Colonic mucosa (tissue), 4 donors: ENCODE data around the gene STAB2. TPM values are rescaled to one million over a fixed set of nuclear protein-coding genes. Genes with fewer than 3 reads are reported as not detected.

Source experiments
- DNase-seq: peaks from one replicate; pipeline ENCODE4 v3.0.0-alpha.2; 2020
- H3K27ac ChIP-seq: fragments of 200-600 bp; one replicate; pipeline ENCODE4 v1.8.0; 2021
- H3K27me3 ChIP-seq: fragments of 200-600 bp; one replicate; pipeline ENCODE4 v1.8.0; 2021
- H3K36me3 ChIP-seq: fragments of 200-600 bp; one replicate; pipeline ENCODE4 v1.8.0; 2021
- H3K4me1 ChIP-seq: fragments of 200-600 bp; one replicate; pipeline ENCODE4 v1.8.0; 2021; ENCODE audit warnings: mild to moderate bottlenecking
- H3K4me3 ChIP-seq: fragments of 200-600 bp; one replicate; pipeline ENCODE4 v1.8.0; 2021
- H3K9ac ChIP-seq, 2 donors: one replicate each; pipeline ENCODE4 v1.7.0; 2013; ENCODE audit warnings: control low read depth in 2 of 2, low read depth in 2 of 2, low read length in 2 of 2
- H3K9me3 ChIP-seq: fragments of 200-600 bp; one replicate; pipeline ENCODE4 v1.8.0; 2021
- CTCF ChIP-seq: fragments of 200-600 bp; IDR thresholded peaks from one replicate; pipeline ENCODE4 v1.8.0; 2022; ENCODE audit warnings: antibody characterized with exemption, mild to moderate bottlenecking
- intact Hi-C: fragments of 100-400 bp; cut with DNase I; formaldehyde crosslinking; loops from one replicate; pipeline ENCODE4 v1.14.1; 2022
- total RNA-seq, 2 donors: library from RNA; stranded (reverse); fragmentation: NEBNext Ultra II Directional in 1 of 2; extraction: Animal tissue kit (Norgen Biotek cat#: 25700) in 1 of 2; gene quantifications; one replicate each; pipeline ENCODE4 v1.2.1, GENCODE V29; 2021
- donor health status: healthy.
- donor health status: DM: no; HTN: no; CAD: no.
- donor health status: DM: no; HTN: no; CAD: no.

Gene STAB2
- total RNA-seq, 2 donors from 2014 or later: 0.56 to 1.0 TPM

GRCh38 chr12:103778781-103779180 is 191.7 kb downstream of the STAB2 start:
- DNase-seq: no peak
- intact Hi-C loops: no loop called here
- no peaks in the 10 kb centered on the region for H3K27me3 ChIP-seq
- H3K4me3 ChIP-seq: no peak overlapping the region
- no peak overlapping the region for H3K27ac ChIP-seq
- no peaks in the 10 kb centered on the region for H3K36me3 ChIP-seq
- no peak for TF ChIP-seq CTCF
- no peaks in the 10 kb centered on the region for H3K4me1 ChIP-seq
- H3K9ac ChIP-seq: no peak overlapping the region
- no peaks in the 10 kb centered on the region for H3K9me3 ChIP-seq

GRCh38 chr12:103779410-103780092 is 192.5 kb downstream of the STAB2 start:
- Histone ChIP-seq H3K9me3 (no peaks in the 10 kb centered on the region), H3K9ac (no peak overlapping the region), H3K27me3 (no peaks in the 10 kb centered on the region), H3K36me3 (no peaks in the 10 kb centered on the region), H3K27ac (no peak overlapping the region), H3K4me1 (no peaks in the 10 kb centered on the region), H3K4me3 (no peak overlapping the region)
- no peak for DNase-seq
- intact Hi-C loops: no loop called here
- no peak for TF ChIP-seq CTCF

- H3K27ac ChIP-seq: no peak overlapping the region
- no peaks in the 10 kb centered on the region for H3K36me3 ChIP-seq
- TF ChIP-seq CTCF: no peak
- DNase-seq: no peak
- no peaks in the 10 kb centered on the region for H3K4me1 ChIP-seq
- H3K9me3 ChIP-seq: no peaks in the 10 kb centered on the region
- intact Hi-C loops: no loop called here
- H3K9ac ChIP-seq: no peak overlapping the region
- no peak overlapping the region for H3K4me3 ChIP-seq
- H3K27me3 ChIP-seq: no peaks in the 10 kb centered on the region
These were observed 193.0 kb downstream of the STAB2 start for GRCh38 chr12:103780093-103780440.

GRCh38 chr12:103780992-103781391 is 193.9 kb downstream of the STAB2 start:
- Histone ChIP-seq H3K27me3 (no peaks in the 10 kb centered on the region), H3K27ac (no peak overlapping the region)

GRCh38 chr12:103782399-103782798 is 195.3 kb downstream of the STAB2 start:
- no peak overlapping the region for H3K4me3 ChIP-seq
- H3K27me3 ChIP-seq: no peaks in the 10 kb centered on the region
- no peak for TF ChIP-seq CTCF
- no peaks in the 10 kb centered on the region for H3K36me3 ChIP-seq
- no peaks in the 10 kb centered on the region for H3K9me3 ChIP-seq
- DNase-seq: no peak
- no peak overlapping the region for H3K27ac ChIP-seq
- H3K9ac ChIP-seq: no peak overlapping the region
- H3K4me1 ChIP-seq: no peaks in the 10 kb centered on the region
- intact Hi-C loops: no loop called here

More at GRCh38 chr12:103780992-103781391, 193.9 kb downstream of the STAB2 start:
- DNase-seq: no peak
- Histone ChIP-seq H3K4me1 (no peaks in the 10 kb centered on the region), H3K36me3 (no peaks in the 10 kb centered on the region), H3K4me3 (no peak overlapping the region), H3K9ac (no peak overlapping the region), H3K9me3 (no peaks in the 10 kb centered on the region)
- intact Hi-C loops: no loop called here
- no peak for TF ChIP-seq CTCF
